Retina (tissue), 1 donor: ENCODE data around the gene CERS6.

Experiments
- DNase-seq: peaks from one replicate; pipeline ENCODE4 v3.0.0-alpha.2; 2016

CERS6 gene

GRCh38 chr2:168683996-168684395 lies 227.9 kb downstream of the CERS6 start:
- no peak for DNase-seq

DNA sequence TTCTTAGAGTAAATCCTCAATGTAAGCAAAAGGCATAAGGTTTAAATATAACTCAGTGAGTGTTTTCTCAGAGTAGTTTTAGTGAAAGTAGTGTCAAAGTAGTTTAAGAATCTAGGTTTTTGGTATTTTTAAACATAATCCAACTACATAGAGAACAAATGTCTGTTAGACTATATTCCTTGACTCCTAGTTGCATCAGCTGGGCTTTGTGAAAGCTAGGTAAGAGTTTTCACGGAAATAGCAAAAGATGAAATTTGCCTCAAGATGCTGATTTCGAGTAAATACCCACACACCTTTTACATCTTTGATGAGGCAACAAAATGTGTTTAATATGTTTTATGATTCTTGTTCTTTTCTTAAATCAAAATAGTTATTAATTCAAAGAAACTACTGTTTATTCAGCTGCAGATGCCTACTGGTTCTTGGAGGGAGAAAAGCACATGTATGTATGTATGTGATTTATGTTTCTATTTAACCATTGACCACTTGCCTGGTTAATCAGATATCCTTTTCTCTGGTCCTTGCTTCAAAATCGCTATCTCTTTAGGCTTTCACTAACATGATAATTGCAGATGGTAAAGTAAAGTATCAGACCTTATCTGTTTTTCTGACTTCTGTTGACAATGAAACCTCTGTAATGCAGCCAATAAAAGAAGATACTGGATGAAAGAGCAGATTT lies 229.0 kb downstream of the CERS6 start:
- DNase-seq: no peak

DNA sequence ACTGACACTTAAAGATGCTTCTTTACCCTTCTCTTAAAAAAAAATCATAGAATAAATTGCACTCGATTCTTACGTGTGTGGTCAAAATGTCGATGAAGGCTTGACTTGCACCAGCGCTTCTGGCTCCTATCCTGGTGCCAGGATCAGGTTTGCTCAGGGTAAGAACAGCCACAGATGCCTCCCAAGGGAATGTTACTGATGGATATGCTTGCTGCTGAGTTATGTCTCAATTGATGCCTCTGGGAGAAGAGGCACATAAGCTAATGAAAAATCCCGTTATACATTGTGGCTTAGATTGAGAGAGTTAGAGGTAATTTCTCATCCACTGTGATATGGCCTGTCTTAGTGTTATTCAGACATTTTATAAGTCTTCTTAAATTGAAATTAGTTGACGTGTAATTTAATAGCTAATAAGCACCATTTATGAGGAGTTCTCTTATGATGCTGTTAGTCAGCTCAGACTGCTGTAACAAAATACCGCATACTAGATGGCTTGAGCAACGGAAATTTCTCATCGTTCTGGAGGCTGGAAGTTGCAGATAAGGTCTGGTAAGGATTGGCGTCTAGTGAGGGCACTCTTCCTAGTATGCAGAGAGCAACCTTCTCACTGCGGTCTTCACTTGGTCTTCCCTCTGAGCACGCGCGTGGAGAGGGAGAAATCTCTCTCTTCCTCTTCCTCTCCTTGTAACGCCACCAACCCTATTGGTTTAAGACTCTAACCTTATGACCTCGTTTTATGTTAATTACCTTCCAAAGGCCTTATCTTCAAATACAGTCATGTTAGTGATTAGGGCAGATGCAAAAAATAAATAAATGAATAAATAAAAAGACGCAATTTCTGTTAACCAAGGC lies 229.8 kb downstream of the CERS6 start:
- no peak for DNase-seq

DNA sequence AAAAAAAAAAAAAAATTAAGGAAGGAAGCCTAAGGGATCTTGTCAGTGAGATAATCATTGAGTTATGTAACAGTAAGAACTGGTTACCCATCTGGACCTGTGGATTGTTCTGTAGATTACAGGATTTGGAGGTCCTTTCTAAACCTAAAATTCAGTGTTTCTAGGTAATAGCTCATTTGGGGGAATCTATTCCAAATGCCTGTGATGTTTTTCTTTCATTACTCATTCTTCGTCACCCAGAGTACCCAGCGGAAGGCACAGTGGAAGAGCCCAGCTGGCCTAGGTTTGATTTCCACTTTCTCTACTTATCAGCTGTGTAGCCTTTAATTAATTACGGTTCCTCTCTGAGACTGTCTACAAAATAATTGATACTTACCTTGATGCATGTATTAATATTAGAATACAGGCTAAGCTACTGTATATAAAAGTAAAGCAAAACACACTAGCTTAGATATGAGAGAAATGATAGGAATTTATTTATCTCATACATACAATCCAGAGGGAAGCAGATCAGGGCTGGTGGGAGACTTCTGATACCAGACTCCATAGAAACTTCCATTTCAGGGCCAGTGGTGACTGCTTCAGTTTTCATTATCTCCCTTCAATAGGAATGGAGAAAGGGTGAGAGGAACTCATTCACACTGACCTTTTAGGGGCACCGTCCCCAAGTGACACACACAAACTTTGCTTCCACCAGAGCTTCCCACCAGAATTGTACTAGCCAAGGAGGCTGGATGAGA lies 230.6 kb downstream of the CERS6 start:
- no peak for DNase-seq

GRCh38 chr2:168687314-168687713 lies 231.2 kb downstream of the CERS6 start:
- no peak for DNase-seq

DNA sequence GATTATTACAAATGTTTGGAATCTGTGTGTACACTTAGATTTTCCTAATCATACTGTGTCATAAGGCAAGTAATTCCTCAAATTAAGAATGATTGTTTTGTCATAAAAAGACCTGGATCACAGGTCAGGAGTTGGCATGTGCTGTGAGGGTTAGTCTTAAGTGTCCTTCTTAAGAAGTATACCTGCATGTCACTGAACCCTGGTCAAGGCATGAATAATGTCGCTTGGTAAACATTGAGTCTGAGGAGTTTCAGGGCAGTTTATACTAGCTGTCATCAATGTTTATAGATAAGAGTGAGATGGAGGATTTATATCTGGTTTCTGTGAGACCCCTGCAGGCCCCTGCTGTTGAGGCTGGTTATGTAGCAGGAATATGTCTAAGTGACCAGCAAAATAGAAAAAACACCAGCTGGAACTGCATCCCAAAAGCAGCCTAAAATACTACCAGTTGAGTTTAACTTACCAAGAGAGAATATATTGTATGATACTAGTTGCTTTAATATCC lies 234.4 kb downstream of the CERS6 start:
- no peak for DNase-seq

DNA sequence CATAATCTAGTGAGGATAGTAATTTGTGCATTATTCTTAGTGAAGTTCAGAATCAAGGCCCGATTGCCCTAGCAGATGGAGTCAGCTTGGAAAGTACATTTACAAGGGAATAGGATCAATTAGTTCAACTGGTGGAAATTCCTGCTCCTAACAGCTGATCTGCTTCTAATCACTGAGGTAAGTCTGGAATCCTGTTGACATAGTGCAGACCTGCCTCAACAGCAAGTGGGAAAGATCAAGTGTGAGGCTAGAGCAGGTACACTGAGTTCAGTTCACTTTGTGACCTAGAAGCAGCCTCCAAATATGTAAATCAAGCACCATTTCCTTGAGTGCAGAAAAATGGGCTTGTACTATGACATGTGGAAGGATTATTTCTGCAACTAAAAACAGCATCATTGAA lies 235.1 kb downstream of the CERS6 start:
- DNase-seq: no peak

DNA sequence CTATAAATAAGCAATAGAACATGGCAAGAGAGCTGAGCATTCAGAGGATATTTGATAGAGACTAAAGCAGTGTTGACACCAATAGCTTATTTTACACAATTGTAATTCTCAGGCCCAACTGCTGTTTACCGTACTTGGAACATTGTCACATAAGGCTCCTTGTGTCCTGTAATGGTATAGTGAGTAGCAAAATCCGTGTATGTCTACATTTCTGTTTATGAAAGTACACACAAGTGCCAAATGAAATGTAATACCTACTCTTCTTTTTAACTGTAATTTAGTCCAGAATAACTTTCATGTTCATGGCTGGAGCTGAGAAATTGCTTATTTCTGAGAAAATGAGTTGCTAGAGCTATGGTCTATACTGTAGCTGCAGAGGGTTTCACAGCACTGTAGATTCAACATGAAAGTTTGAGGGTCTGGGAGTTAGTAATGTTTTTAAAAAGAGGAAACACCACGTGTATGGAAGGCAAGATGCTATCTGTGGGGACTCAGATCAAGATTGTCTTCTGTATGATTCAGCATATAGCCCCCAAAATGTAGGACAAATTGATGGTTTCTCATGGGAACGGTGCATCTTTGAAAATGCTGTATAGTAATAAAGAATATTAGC lies 236.2 kb downstream of the CERS6 start:
- no peak for DNase-seq

- no peak for DNase-seq
Observed at GRCh38 chr2:168694173-168694572, 238.1 kb downstream of the CERS6 start.

DNA sequence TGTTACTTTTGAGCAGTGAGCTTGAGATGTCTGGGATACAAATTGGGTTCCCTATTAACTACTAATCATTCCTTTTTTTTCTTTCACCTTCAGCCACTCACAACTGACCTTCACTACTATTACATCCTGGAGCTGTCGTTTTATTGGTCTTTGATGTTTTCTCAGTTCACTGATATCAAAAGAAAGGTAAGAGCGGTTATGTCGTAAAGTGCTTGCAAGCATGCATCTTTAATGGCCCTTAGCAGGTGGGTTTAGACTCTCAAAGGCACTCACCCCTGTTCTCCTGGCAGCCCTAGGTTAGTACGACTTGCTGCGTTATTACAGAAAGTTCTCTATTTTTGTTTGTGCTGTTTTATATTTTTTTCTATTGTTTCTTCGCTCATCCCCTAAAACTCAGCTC lies 238.8 kb downstream of the CERS6 start:
- no peak for DNase-seq

- DNase-seq: no peak
Observed at GRCh38 chr2:168697668-168698121, 241.6 kb downstream of the CERS6 start.

DNA sequence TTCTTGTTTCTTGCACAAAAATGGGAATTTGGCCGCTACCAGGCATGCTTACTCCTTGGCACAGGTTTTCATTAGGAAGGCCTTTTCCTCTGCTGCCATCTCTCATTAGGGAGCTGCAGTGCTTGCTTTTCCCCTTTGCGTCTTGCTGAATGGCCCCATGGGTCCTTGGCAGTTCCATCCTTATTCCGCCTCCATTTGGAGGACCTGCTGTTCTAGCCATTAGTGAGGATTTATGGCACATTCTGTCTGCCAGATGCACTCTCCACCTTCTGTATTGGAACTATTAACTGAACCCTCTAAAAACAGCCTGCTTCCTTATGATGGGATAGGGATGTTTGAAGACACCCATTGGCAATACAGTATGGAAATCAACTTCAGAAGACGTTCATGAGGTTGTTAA lies 242.9 kb downstream of the CERS6 start:
- DNase-seq: no peak

DNA sequence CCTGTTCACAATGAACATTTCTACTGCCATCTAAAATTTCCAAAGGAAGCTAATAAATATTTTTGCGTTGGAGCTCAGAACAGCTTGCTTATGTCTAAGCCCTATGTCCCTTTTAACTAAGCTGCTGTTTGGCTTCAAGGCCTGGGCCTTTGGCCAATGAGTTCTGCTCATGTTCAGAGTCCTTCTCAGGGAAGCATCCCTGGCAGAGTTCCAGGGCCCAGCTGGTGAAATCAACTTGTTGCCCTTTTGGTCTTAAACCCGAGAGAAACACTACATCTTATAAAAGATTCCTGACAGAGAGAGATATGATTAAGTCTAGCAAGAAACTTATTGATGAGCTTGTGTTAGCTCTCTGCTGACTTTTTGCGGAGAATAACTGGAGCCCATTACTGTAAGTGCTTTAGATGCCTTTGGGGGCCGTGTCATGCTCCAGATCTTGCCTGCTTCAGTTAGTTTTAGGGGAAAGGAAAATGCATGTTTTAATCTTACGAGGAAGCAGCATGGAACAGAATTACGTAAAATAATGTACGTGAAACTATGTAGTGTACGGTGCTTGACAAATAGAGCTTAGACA lies 243.9 kb downstream of the CERS6 start:
- DNase-seq: no peak

DNA sequence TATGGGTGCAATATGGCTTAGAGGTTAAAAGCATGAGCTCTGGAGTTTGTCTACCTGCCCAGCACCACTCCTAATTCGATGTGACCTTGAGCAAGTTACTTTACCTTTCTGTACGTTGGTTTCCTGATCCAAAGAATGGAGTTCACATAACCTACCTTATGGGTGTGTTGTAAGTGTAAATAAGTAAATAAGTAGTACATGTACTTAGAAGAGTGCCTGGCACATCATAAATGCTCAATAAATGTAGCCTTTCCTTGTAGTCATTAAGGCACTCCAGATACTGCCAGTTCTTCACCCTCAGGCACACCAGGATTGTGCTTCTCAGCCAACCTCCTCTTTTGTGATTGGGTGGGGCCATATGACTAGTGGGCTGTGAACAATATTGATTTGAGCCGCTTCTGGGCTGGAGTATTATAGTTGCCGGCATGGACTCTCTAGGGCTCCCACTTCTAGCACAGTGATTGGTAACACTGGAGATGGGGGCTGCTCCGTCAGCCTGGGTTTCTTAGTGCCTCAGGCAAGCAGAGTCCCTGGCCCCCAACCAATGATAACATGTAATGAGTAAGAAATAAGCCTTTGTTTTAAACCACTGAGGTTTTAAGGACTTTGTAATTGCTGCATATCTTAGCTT lies 244.7 kb downstream of the CERS6 start:
- no peak for DNase-seq

DNA sequence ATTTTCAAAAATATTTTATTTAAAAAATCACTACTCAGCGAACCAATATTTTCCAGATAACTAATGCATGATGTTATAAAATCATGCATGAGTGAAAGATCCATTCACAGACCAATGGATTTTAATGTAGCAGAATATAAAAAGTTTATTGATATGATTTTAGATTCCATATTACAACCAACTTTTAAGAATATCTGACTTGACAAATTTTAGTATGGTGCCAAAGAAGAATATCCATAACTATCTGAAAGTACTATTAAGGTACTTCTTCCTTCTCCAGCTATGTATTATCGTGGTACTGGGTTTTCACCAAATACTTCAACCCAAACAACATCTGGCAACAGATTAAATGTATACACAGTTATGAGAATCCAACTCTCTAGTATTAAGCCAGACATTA lies 246.5 kb downstream of the CERS6 start:
- DNase-seq: no peak

GRCh38 chr2:168703926-168704325 lies 247.9 kb downstream of the CERS6 start:
- DNase-seq: no peak

DNA sequence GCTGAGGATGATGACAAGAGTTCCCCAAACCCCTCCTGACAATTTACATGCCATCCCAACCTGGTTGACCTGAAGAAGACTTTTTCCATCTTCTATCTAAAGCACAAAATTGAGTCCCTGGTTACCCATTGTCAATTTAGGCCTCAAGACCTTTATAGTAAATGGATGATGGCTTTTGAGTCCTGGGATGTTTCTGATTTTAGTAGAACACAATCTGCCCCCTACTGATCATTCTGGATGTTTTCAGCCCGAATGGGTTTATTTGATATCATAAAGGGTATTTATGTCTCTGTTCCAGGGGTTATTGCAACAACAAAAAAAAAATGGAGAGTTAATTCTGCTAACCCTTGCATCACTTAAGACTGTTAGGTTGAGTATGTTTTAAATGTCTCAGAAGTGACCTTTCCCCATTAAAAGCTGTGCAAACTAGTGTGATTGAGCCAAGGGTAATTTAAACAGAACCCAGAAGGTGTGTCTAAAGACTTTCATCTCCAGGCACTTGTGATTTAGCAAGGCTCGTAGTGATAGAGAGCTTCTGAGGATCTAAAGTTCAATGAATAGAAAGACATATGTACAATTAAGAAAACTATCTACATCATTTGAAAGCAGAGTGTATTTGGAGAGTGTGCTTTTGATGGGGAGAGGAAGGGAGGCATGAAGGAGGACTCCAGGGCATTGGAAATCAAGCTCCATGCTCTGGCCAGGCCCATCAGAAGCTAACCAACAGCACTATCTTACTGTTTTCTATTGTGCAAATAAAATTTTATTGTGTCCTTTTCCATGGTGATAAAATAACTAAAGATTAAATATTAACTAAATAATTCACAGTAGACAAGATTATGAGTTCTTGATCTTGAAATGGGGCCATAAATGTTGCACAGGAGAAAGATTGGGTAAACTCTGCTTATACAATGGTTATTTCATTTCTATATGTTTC lies 249.7 kb downstream of the CERS6 start:
- DNase-seq: no peak

DNA sequence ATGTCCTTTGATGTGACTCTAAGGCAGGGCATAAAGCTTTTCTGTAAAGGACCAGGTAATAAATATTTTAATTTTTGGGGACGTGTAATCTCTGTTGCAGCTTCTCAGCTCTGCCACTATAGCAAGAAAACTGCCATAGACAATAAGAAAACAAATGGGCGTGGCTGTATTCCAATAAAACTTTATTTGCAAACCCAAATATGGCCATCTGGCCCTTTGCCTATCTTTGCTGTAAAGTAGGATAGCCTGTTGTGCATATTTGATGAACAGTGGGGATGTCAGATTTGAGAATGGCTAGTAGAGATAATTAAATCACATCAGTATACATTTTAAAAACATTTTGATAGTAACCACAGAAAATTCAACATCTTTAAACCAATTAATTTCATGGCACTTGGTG lies 250.7 kb downstream of the CERS6 start:
- DNase-seq: no peak

DNA sequence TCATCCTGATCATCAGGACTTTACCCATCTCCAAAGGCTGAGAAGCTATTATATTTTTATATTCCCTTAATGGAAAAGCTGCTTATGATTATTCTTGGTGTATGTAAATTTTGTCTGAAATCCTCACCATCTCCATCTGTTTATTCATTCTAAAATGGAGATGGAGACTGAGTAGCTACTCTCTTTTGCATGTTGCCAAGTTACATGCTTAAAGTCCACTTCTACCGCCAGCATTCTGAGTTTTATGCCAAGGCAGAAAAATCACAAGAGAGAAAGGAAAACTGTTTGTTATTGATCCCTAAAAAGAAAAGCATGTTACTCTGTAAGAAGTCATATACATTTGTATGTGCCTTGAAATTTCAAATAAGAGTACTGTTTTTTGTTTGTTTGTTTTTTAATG lies 252.0 kb downstream of the CERS6 start:
- DNase-seq: no peak

DNA sequence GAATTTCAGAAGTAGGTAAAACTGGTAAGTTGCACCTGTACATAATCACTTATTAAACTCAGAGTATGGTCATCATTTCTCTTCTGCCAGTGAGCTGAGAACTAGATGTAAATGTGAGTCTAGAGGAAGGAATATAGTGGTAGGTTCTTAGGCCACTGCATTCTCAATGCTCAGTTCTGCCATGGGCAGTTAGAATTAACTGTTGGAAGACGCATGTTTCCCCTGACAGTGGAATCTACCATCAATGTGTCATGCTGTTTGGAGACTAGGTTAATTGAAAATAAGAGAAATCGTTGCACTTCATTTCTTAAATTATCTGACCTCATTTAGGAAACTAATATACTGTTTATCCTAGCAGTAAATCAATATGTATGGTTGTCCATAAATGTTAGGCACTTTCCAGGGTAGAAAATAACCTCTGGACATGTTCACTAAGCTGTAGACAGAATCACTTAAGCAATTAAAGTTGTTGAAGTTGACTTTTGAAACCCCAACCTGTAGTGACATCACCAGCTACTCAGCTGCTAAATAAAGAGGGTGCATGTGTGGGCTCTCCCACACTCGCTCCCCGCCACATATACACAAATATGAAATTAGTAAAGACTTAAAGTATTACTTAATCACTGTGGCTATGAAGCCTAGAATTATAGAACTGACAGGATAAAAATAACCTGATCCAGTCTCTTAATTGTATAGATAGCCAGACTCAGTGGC lies 254.8 kb downstream of the CERS6 start:
- DNase-seq: no peak
